Prostate gland (tissue), 2 donors: ENCODE results near the gene UCHL1.

ENCODE experiments used
- POLR2A ChIP-seq: fragments of 450-650 bp; IDR thresholded peaks from one replicate; pipeline ENCODE4 v1.6.1; 2016; ENCODE audit warnings: antibody characterized with exemption, mild to moderate bottlenecking
- TF ChIP-seq, protein P1 (sequence below), 4 experiments: fragments of 200-600 bp in 2 of 4; fragments of 450-650 bp in 2 of 4; sonication (generic) in 2 of 4; IDR thresholded peaks; 1 replicate in 3 of 4; 2 replicates in 1 of 4; pipeline ENCODE4 v1.5.1; 2016 to 2019; ENCODE audit warnings: antibody characterized with exemption in 4 of 4, mild to moderate bottlenecking in 2 of 4, moderate library complexity in 2 of 4

DNA sequence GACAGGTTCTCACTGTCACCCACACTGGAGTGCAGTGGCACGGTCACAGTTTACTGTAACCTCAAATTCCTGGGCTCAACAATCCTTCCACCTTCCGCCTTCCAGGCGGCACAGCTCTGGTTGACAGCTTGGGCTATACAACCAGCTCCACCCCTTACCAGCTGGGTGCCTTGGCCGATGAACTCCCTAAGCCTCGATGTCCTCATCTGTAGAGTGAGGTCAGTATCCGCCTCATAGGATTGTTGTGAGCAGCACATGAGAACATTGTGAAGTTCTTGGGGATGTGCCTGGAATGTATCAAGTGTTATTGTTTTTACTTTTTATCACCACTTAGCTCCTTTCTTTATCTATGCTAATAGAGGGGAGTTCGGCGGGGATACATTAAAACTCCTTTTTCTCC is 23.3 kb downstream of the UCHL1 start:
- no peak for TF ChIP-seq POLR2A
- TF ChIP-seq, protein P1, sequence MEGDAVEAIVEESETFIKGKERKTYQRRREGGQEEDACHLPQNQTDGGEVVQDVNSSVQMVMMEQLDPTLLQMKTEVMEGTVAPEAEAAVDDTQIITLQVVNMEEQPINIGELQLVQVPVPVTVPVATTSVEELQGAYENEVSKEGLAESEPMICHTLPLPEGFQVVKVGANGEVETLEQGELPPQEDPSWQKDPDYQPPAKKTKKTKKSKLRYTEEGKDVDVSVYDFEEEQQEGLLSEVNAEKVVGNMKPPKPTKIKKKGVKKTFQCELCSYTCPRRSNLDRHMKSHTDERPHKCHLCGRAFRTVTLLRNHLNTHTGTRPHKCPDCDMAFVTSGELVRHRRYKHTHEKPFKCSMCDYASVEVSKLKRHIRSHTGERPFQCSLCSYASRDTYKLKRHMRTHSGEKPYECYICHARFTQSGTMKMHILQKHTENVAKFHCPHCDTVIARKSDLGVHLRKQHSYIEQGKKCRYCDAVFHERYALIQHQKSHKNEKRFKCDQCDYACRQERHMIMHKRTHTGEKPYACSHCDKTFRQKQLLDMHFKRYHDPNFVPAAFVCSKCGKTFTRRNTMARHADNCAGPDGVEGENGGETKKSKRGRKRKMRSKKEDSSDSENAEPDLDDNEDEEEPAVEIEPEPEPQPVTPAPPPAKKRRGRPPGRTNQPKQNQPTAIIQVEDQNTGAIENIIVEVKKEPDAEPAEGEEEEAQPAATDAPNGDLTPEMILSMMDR (IDR thresholded peaks at IDR 0.05): no peak
